Epithelial cell of proximal tubule (primary cell): Measurements from ENCODE around the gene GLS2. TPM values are rescaled to one million over a fixed set of nuclear protein-coding genes. Genes with fewer than 3 reads are reported as not detected.

Source experiments
- DNase-seq: peaks from one replicate; pipeline ENCODE4 v3.0.0-alpha.2; 2011; ENCODE audit warnings: low read depth
- H3K4me3 ChIP-seq: 2 replicates; pipeline ENCODE4 v1.5.1; 2011; ENCODE audit warnings: low read depth, mild to moderate bottlenecking, low read length
- total RNA-seq: library from RNA; depleted of rRNA; stranded (reverse); fragments of >200 nt; gene quantifications from 2 replicates; pipeline ENCODE4 v1.2.3, GENCODE V29; 2015
- TF ChIP-seq, protein P1 (sequence below): conservative IDR thresholded peaks from 2 replicates; pipeline ENCODE4 v1.5.1; 2012; ENCODE audit warnings: low read depth, mild to moderate bottlenecking, low read length

GLS2 gene
- total RNA-seq, 1 donor from 2014 or later: 2.9 TPM

DNA sequence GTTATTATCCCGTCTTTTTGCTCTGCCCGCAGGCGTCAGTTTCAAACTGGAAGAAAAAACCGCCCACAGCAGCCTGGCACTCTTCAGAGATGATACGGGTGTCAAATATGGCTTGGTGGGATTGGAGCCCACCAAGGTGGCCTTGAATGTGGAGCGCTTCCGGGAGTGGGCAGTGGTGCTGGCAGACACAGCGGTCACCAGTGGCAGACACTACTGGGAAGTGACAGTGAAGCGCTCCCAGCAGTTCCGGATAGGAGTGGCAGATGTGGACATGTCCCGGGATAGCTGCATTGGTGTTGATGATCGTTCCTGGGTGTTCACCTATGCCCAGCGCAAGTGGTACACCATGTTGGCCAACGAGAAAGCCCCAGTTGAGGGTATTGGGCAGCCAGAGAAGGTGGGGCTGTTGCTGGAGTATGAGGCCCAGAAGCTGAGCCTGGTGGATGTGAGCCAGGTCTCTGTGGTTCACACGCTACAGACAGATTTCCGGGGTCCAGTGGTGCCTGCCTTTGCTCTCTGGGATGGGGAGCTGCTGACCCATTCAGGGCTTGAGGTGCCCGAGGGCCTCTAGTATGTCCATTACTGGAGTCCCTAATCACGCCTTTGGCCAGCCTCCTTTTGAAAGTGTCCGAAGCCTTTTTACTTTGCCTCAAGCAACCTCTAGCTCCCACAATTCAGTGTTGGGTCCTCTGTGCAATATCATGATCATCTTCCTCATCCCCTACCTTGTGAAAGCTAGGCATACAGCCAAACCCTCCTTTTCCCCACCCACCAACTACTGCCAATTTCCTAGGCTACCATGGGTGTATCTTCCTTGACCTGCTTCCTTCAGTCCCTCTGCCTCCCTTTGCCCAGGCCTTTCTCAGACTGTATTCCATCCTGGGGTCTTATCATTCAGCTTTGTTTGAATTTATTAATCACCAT, 18.7 kb downstream of the GLS2 start:
- no peak for DNase-seq
- peak overlapping the region; percentile 100 for H3K4me3 ChIP-seq
- TF ChIP-seq, protein P1, sequence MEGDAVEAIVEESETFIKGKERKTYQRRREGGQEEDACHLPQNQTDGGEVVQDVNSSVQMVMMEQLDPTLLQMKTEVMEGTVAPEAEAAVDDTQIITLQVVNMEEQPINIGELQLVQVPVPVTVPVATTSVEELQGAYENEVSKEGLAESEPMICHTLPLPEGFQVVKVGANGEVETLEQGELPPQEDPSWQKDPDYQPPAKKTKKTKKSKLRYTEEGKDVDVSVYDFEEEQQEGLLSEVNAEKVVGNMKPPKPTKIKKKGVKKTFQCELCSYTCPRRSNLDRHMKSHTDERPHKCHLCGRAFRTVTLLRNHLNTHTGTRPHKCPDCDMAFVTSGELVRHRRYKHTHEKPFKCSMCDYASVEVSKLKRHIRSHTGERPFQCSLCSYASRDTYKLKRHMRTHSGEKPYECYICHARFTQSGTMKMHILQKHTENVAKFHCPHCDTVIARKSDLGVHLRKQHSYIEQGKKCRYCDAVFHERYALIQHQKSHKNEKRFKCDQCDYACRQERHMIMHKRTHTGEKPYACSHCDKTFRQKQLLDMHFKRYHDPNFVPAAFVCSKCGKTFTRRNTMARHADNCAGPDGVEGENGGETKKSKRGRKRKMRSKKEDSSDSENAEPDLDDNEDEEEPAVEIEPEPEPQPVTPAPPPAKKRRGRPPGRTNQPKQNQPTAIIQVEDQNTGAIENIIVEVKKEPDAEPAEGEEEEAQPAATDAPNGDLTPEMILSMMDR: no peak

DNA sequence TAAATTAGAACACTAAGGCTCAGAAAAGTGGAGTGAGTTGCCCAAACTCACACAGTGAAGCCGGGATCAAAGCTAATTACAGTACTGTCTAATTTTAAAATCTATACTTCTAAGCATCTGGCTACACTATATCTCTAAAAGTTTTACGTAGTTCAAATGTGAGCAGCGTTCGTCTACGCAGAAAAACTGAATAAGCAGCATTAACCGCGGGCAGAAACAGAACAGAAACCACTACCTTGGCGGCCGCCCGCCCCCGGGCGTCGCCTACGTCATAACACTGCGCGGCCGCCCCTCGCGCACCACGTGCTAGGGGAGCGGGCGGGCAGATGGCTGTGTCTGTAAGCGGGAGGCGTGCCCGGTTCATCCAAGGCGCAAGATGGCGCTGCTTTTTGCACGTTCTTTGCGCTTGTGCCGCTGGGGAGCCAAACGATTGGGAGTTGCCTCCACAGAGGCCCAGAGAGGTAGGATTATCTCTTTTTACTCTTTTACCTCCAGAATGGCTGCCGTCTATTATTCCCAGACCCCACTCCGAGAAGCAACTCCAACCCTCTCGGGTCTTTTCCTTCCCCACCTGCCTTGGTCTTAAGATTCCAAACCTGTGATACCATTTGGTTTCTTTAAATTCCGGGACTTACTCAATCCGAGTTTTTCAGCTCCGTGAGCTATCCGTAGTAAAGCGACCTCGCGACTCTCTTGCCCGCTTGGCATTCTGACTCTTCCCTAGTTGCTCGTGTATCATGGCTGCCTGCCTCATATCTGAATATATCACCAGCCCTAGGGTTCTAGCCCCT, 19.6 kb downstream of the GLS2 start, which contains the start of gene SPRYD4:
Gene SPRYD4 (plus strand): TSS at position 363 of the 791 bp plus-strand sequence. CDS start 14 bp downstream, at position 377.
- peak within 1 kb of the TSS; percentile 100 for H3K4me3 ChIP-seq
- TF ChIP-seq, protein P1: peak; percentile 31
- no peak for DNase-seq

DNA sequence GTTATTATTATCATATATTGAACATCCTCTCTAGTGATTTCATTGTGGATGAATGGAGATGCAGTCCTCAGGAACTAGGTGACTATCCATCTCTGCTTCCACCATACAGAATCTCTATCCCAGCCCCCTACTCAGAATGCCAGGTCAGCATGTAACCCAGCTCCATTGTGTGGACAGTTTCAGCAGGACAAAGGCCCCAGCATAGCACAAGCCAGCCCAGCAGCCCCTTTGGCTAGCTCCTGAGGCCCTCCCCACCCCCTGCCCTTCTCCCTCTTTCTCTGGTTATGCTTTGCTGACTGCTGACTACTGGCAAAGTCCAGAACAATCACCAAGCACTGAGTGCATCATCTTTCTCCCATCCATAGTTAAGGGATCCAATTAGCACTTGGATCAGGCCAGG, 25.4 kb downstream of the GLS2 start:
- no peak for DNase-seq
- H3K4me3 ChIP-seq: no peak overlapping the region
- TF ChIP-seq, protein P1: no peak

DNA sequence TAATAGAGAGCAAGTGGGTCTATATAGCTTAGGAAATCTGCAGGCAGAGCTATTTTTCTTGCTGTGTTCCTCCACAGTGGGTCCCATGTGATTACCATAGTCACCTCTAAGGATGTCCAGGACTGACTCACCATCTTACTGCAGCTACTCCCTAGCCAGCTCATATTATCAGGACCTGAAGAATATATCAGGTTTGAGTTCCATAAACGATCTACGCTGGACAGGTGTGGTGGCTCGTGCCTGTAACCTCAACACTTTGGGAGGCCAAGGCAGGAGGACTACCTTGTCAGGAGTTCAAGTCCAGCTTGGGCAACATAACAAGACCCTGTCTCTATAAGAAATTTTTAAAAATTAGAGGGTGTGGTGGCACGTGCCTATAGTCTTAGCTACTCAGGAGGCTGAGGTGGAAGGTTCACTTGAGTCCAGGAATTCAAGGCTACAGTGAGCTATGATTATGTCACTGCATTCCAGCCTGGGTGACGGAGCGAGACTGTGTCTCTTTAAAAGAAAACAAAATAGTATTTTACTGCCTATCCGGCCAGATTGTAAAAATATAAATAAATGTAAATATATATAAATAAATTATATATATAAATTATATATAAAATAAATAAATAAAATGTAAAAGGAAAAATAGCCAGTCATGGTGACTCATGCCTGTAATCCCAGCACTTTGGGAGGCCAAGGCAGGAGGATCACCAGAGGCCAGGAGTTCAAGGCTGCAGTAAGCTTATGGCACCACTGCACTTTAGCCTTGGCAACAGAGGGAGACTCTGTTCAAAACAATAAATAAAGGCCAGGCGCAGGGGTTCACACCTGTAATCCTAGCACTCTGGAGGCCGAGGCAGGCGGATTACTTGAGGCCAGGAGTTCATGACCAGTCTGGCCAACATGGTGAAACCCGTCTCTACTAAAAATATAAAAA, 26.5 kb downstream of the GLS2 start:
- DNase-seq: peak; percentile 59
- no peak overlapping the region for H3K4me3 ChIP-seq
- TF ChIP-seq, protein P1: no peak

DNA sequence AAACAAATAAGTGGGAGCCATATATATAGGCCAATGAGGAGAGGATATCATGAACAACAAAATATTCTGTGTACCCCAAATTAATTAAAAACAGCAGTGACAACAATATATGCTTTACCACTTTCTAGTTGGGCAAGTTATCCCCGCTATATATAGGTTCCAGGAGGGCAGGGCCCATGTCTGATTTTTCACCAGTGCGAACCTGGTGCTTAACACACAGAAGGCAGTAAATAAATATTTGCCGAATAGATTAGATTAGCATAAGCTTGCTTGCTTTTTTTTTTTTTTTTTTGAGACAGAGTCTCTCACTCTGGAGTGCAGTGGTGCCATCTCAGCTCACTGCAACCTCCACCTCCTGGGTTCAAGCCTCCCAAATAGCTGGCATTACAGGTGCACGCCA, 30.1 kb downstream of the GLS2 start:
- DNase-seq: no peak
- no peak overlapping the region for H3K4me3 ChIP-seq
- TF ChIP-seq, protein P1: no peak

DNA sequence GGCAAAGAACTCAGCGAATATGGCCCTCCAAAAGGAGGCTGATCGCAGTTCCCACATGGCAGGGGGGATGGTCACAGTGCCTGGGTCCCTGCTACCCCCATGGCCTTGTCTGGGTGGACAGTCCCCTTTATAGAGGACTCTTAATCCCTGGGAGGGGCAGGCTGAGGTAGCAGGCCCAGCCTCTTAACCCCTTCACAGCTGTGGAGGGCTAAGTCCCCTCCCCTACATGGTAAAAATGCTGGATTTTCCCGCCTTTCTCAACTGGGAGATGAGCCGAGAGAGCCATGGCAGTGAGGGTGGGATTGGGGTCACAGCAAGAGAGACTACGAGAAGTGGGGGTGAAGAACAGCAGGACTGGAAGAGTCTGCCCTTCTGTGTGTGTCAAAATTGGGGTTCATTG, 33.4 kb downstream of the GLS2 start, which contains the start of gene MIP:
Gene MIP (minus strand): TSS at position 101 of the 400 bp plus-strand sequence. CDS start 44 bp downstream, at position 57.
- DNase-seq: no peak
- TF ChIP-seq, protein P1: no peak
- H3K4me3 ChIP-seq: no peak within 1 kb of the TSS
